ENCODE data around the gene MYO1D.

- TF ChIP-seq CTCF (conservative IDR thresholded peaks at IDR 0.05; ENCODE audit: low read depth, low read length), result no peak
- no peak for TF ChIP-seq EZH2 (IDR thresholded peaks at IDR 0.05; ENCODE audit: low read length, unreplicated experiment)
These were observed 327.4 kb downstream of the MYO1D start for GRCh38 chr17:32549559-32549958.
